Astrocyte (in vitro differentiated cells and primary cell): ENCODE data around the gene WDPCP. TPM values are rescaled to one million over a fixed set of nuclear protein-coding genes. Genes with fewer than 3 reads are reported as not detected.
A peak's percentile ranks its signal among the peaks of the same experiment; 100 is the strongest.

ENCODE experiments used
- DNase-seq: peaks from one replicate; pipeline ENCODE4 v3.0.0-alpha.2; 2010; ENCODE audit warnings: low read depth
- FAIRE-seq: peaks from 2 replicates; lab custom pipeline; 2011; peaks lifted over from hg19 to GRCh38; lab: Jason Lieb, UNC
- H2AFZ ChIP-seq: 2 replicates; pipeline ENCODE4 v1.6.0; 2012; ENCODE audit warnings: low read depth, low read length, inconsistent platforms
- H3K27ac ChIP-seq: 2 replicates; pipeline ENCODE4 v1.5.1; 2011; ENCODE audit warnings: low read depth, low read length, inconsistent platforms
- H3K27me3 ChIP-seq: 2 replicates; pipeline ENCODE4 v1.6.0; 2011; ENCODE audit warnings: low read length, inconsistent platforms; ENCODE audit not compliant: insufficient read depth
- H3K36me3 ChIP-seq: 2 replicates; pipeline ENCODE4 v1.5.1; 2011; ENCODE audit warnings: low read length, inconsistent platforms; ENCODE audit not compliant: insufficient read depth
- H3K4me1 ChIP-seq: 2 replicates; pipeline ENCODE4 v1.5.1; 2011; ENCODE audit warnings: low read length, inconsistent platforms; ENCODE audit not compliant: insufficient read depth
- H3K4me2 ChIP-seq: 2 replicates; pipeline ENCODE4 v1.6.0; 2012; ENCODE audit warnings: low read length, inconsistent platforms
- H3K4me3 ChIP-seq: 2 replicates; pipeline ENCODE4 v1.5.1; 2011; ENCODE audit warnings: low read depth, mild to moderate bottlenecking, low read length, inconsistent platforms; ENCODE audit not compliant: insufficient read depth
- H3K79me2 ChIP-seq: 2 replicates; pipeline ENCODE4 v1.6.0; 2012; ENCODE audit warnings: mild to moderate bottlenecking, low read length, inconsistent platforms; ENCODE audit not compliant: insufficient read depth
- H3K9ac ChIP-seq: 2 replicates; pipeline ENCODE4 v1.6.0; 2012; ENCODE audit warnings: mild to moderate bottlenecking, low read length, inconsistent platforms
- H3K9me3 ChIP-seq: 2 replicates; pipeline ENCODE4 v1.5.1; 2012; ENCODE audit warnings: low read depth, mild to moderate bottlenecking, low read length, inconsistent platforms; ENCODE audit not compliant: insufficient read depth
- H4K20me1 ChIP-seq: 2 replicates; pipeline ENCODE4 v1.6.0; 2012; ENCODE audit warnings: low read length, inconsistent platforms; ENCODE audit not compliant: insufficient read depth
- H3K27ac Mint-ChIP-seq: one replicate; pipeline ENCODE4 v1.8.0; 2021; ENCODE audit warnings: mild to moderate bottlenecking, mixed read lengths; ENCODE audit not compliant: unreplicated experiment
- H3K27me3 Mint-ChIP-seq: one replicate; pipeline ENCODE4 v1.8.0; 2021; ENCODE audit warnings: low read depth, mixed read lengths; ENCODE audit not compliant: unreplicated experiment
- H3K36me3 Mint-ChIP-seq: one replicate; pipeline ENCODE4 v1.8.0; 2021; ENCODE audit warnings: low read depth, mixed read lengths; ENCODE audit not compliant: unreplicated experiment
- H3K4me1 Mint-ChIP-seq: one replicate; pipeline ENCODE4 v1.8.0; 2021; ENCODE audit warnings: low read depth, mixed read lengths; ENCODE audit not compliant: unreplicated experiment
- H3K4me3 Mint-ChIP-seq: one replicate; pipeline ENCODE4 v1.8.0; 2021; ENCODE audit warnings: mild to moderate bottlenecking, moderate library complexity, mixed read lengths; ENCODE audit not compliant: unreplicated experiment
- H3K9me3 Mint-ChIP-seq: one replicate; pipeline ENCODE4 v1.8.0; 2021; ENCODE audit warnings: mild to moderate bottlenecking, mixed read lengths; ENCODE audit not compliant: unreplicated experiment
- EZH2 ChIP-seq: IDR thresholded peaks from 2 replicates; pipeline ENCODE4 v1.6.1; 2012; ENCODE audit warnings: mild to moderate bottlenecking, low read length, inconsistent platforms; ENCODE audit not compliant: insufficient read depth
- total RNA-seq: library from RNA; stranded (reverse); gene quantifications from 2 replicates; pipeline ENCODE4 v1.2.1, GENCODE V29; 2021
- TF ChIP-seq, protein P1 (sequence below): IDR thresholded peaks from 2 replicates; pipeline ENCODE4 v1.5.1; 2011; ENCODE audit warnings: low read depth, mild to moderate bottlenecking, inconsistent platforms, low read length, moderate library complexity; ENCODE audit not compliant: insufficient read depth

WDPCP gene
- total RNA-seq, 1 donor from 2014 or later, result 15.1 TPM

DNA sequence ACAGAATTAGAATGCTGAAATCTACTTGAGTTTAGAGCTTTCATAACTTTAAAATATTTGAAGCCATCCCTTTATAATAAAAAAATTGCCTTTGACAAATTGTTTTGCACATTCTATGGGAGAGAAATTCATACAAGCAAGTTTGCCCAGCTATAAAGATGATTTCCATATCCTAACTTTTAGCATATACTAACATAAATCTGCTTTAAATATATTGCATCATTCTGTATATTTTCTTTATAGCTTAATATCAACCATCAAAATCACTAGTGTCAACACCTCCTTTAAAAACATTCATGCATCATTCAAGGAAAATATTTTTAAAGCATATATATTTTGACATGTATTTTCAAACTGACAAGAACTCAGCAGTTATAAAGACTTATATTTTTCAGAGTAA is 49.9 kb downstream of the WDPCP start:
- Mint-ChIP-seq H3K27me3 (no peaks in the 10 kb centered on the region), H3K4me1 (peaks cover 6% of the 10 kb centered on the region), H3K9me3 (peaks cover 11% of the 10 kb centered on the region), H3K36me3 (no peaks in the 10 kb centered on the region), H3K27ac (no peak overlapping the region), H3K4me3 (no peak overlapping the region)
- H3K4me2 ChIP-seq, result no peak overlapping the region
- no peaks in the 10 kb centered on the region for H3K27me3 ChIP-seq
- H3K4me1 ChIP-seq, result no peaks in the 10 kb centered on the region
- FAIRE-seq (no peak), DNase-seq (no peak)
- H3K9ac ChIP-seq, result no peak overlapping the region
- no peak overlapping the region for H2AFZ ChIP-seq
- no peaks in the 10 kb centered on the region for H3K36me3 ChIP-seq
- H4K20me1 ChIP-seq, result peaks cover 5% of the 10 kb centered on the region
- no peaks in the 10 kb centered on the region for H3K79me2 ChIP-seq
- H3K4me3 ChIP-seq, result no peak overlapping the region
- TF ChIP-seq EZH2, result no peak
- TF ChIP-seq, protein P1, sequence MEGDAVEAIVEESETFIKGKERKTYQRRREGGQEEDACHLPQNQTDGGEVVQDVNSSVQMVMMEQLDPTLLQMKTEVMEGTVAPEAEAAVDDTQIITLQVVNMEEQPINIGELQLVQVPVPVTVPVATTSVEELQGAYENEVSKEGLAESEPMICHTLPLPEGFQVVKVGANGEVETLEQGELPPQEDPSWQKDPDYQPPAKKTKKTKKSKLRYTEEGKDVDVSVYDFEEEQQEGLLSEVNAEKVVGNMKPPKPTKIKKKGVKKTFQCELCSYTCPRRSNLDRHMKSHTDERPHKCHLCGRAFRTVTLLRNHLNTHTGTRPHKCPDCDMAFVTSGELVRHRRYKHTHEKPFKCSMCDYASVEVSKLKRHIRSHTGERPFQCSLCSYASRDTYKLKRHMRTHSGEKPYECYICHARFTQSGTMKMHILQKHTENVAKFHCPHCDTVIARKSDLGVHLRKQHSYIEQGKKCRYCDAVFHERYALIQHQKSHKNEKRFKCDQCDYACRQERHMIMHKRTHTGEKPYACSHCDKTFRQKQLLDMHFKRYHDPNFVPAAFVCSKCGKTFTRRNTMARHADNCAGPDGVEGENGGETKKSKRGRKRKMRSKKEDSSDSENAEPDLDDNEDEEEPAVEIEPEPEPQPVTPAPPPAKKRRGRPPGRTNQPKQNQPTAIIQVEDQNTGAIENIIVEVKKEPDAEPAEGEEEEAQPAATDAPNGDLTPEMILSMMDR, result no peak
- H3K27ac ChIP-seq, result no peak overlapping the region
- no peaks in the 10 kb centered on the region for H3K9me3 ChIP-seq

- Histone ChIP-seq H3K9me3 (no peaks in the 10 kb centered on the region), H4K20me1 (peaks cover 5% of the 10 kb centered on the region), H3K9ac (no peak overlapping the region), H3K79me2 (no peaks in the 10 kb centered on the region), H3K36me3 (no peaks in the 10 kb centered on the region), H3K4me2 (no peak overlapping the region), H3K4me3 (no peak overlapping the region), H3K27me3 (no peaks in the 10 kb centered on the region), H3K4me1 (no peaks in the 10 kb centered on the region), H2AFZ (no peak overlapping the region), H3K27ac (no peak overlapping the region)
- no peak for FAIRE-seq
- peaks cover 6% of the 10 kb centered on the region for H3K4me1 Mint-ChIP-seq
- H3K36me3 Mint-ChIP-seq, result no peaks in the 10 kb centered on the region
- DNase-seq, result peak; percentile 30
- peak overlapping the region; percentile 20 for H3K27ac Mint-ChIP-seq
- no peak for TF ChIP-seq EZH2
- TF ChIP-seq, protein P1, result no peak
- H3K9me3 Mint-ChIP-seq, result peaks cover 14% of the 10 kb centered on the region
- no peak overlapping the region for H3K4me3 Mint-ChIP-seq
- no peaks in the 10 kb centered on the region for H3K27me3 Mint-ChIP-seq
These were observed 51.0 kb downstream of the WDPCP start for GRCh38 chr2:63537306-63537705.

DNA sequence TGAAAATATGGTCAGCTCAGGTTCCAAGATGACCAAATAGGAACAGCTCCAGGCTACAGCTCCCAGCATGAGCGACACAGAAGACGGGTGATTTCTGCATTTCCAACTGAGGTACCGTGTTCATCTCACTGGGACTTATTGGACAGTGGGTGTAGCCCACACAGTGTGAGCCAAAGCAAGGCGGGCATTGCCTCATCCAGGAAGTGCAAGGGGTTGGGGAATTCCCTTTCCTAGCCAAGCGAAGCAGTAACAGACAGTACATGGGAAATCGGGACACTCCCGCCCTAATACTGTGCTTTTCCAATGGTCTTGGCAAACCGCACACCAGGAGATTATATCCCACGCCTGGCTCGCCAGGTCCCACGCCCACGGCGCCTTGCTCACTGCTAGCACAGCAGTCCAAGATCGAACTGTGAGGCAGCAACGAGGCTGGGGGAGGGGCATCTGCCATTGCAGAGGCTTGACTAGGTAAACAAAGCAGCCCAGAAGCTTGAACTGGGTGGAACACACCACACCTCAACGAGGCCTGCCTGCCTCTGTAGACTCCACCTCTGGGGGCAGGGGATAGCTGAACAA is 57.5 kb downstream of the WDPCP start:
- Mint-ChIP-seq H3K27me3 (no peaks in the 10 kb centered on the region), H3K4me3 (no peak overlapping the region), H3K4me1 (no peaks in the 10 kb centered on the region), H3K9me3 (peaks cover 25% of the 10 kb centered on the region), H3K27ac (no peak overlapping the region), H3K36me3 (peaks cover 3% of the 10 kb centered on the region)
- TF ChIP-seq, protein P1, result no peak
- no peak for TF ChIP-seq EZH2
- DNase-seq (no peak), FAIRE-seq (no peak)
- H3K4me3 ChIP-seq, result no peak overlapping the region
- H3K9me3 ChIP-seq, result no peaks in the 10 kb centered on the region
- no peaks in the 10 kb centered on the region for H3K27me3 ChIP-seq
- no peaks in the 10 kb centered on the region for H3K4me1 ChIP-seq
- no peak overlapping the region for H2AFZ ChIP-seq
- no peaks in the 10 kb centered on the region for H4K20me1 ChIP-seq
- no peak overlapping the region for H3K27ac ChIP-seq
- no peaks in the 10 kb centered on the region for H3K36me3 ChIP-seq
- no peaks in the 10 kb centered on the region for H3K79me2 ChIP-seq
- no peak overlapping the region for H3K9ac ChIP-seq
- H3K4me2 ChIP-seq, result no peak overlapping the region
